ENCODE measurements around the gene PEX3.
A peak's percentile ranks its signal among the peaks of the same experiment; 100 is the strongest.
"Not testable (repeated sequence)": the region's sequence is repeated elsewhere in the genome, so short reads cannot be mapped to it uniquely, and the experiment has no call there.

PEX3 gene

GRCh38 chr6:143507358-143508145, 56.9 kb downstream of the PEX3 start:
- no peak for DNase-seq

GRCh38 chr6:143510326-143510725, 59.7 kb downstream of the PEX3 start:
- DNase-seq = not testable (repeated sequence)

- DNase-seq = peak; percentile 60
Observed at GRCh38 chr6:143510991-143511891, 60.6 kb downstream of the PEX3 start, which contains the start of gene FUCA2. TSS of gene FUCA2 (minus strand) at chr6:143511720. CDS start at chr6:143511634, 86 bp downstream.

GRCh38 chr6:143513410-143513809, 62.8 kb downstream of the PEX3 start:
- DNase-seq = peak; percentile 51

- no peak for DNase-seq
Observed at GRCh38 chr6:143515061-143515760, 64.6 kb downstream of the PEX3 start.

- DNase-seq = no peak
Observed at GRCh38 chr6:143515766-143516355, 65.3 kb downstream of the PEX3 start.

- no peak for DNase-seq
Observed at GRCh38 chr6:143516690-143517446, 66.3 kb downstream of the PEX3 start.

- DNase-seq = no peak
Observed at GRCh38 chr6:143517447-143517773, 66.8 kb downstream of the PEX3 start.

GRCh38 chr6:143522039-143522600, 71.5 kb downstream of the PEX3 start:
- no peak for DNase-seq

- no peak for DNase-seq
Observed at GRCh38 chr6:143525356-143525755, 74.8 kb downstream of the PEX3 start.

- DNase-seq = no peak
Observed at GRCh38 chr6:143527677-143528076, 77.1 kb downstream of the PEX3 start.

- DNase-seq = no peak
Observed at GRCh38 chr6:143528164-143528811, 77.7 kb downstream of the PEX3 start.

- no peak for DNase-seq
Observed at GRCh38 chr6:143529095-143529494, 78.5 kb downstream of the PEX3 start.

GRCh38 chr6:143531720-143532499, 81.3 kb downstream of the PEX3 start:
- no peak for DNase-seq

- DNase-seq = no peak
Observed at GRCh38 chr6:143535189-143535614, 84.6 kb downstream of the PEX3 start.

GRCh38 chr6:143536461-143536865, 85.9 kb downstream of the PEX3 start:
- DNase-seq = peak; percentile 37

- peak; percentile 60 for DNase-seq
Observed at GRCh38 chr6:143536866-143537691, 86.5 kb downstream of the PEX3 start.

- peak; percentile 17 for DNase-seq
Observed at GRCh38 chr6:143538374-143538773, 87.8 kb downstream of the PEX3 start.

GRCh38 chr6:143539106-143539505, 88.5 kb downstream of the PEX3 start:
- no peak for DNase-seq
